Adrenal gland (tissue), 12 donors: Measurements from ENCODE around the gene MRPS35. TPM values are rescaled to one million over a fixed set of nuclear protein-coding genes. Genes with fewer than 3 reads are reported as not detected.

Source experiments
- DNase-seq, 7 donors: peaks; one replicate each; pipeline ENCODE4 v3.0.0-alpha.2; 2019 to 2020
- H3K27ac ChIP-seq, 5 donors: fragments of 200-600 bp; sonication (generic) in 4 of 5; 1 replicate in 3 of 5; 2 replicates in 2 of 5; pipeline versions ENCODE4 v1.5.1 to v1.8.0; 2016 to 2020; ENCODE audit warnings: mild to moderate bottlenecking in 1 of 5
- H3K27me3 ChIP-seq: fragments of 200-600 bp; 2 replicates; pipeline ENCODE4 v1.8.0; 2021
- H3K36me3 ChIP-seq, 2 donors: fragments of 200-600 bp; replicated peaks in 1 of 2; 1 replicate in 1 of 2; 2 replicates in 1 of 2; pipeline versions ENCODE4 v1.5.1 to v1.8.0; 2018 to 2022
- H3K4me1 ChIP-seq, 2 donors: fragments of 200-600 bp; replicated peaks in 1 of 2; 1 replicate in 1 of 2; 2 replicates in 1 of 2; pipeline versions ENCODE4 v1.5.1 to v1.8.0; 2018 to 2021
- H3K4me3 ChIP-seq, 4 donors: fragments of 200-600 bp; sonication (generic) in 3 of 4; one replicate each; pipeline ENCODE4 v1.5.1; 2016 to 2018
- H3K9me3 ChIP-seq, 3 donors: fragments of 200-600 bp; sonication (generic) in 1 of 3; replicated peaks in 1 of 3; 1 replicate in 2 of 3; 2 replicates in 1 of 3; pipeline versions ENCODE4 v1.5.1 to v1.8.0; 2016 to 2021
- CTCF ChIP-seq, 6 experiments: fragments of 450-650 bp in 4 of 6; fragments of 200-600 bp in 2 of 6; sonication (generic) in 1 of 6; IDR thresholded peaks; 1 replicate in 5 of 6; 2 replicates in 1 of 6; pipeline versions ENCODE4 v1.5.1 to v1.8.0; 2016 to 2021; ENCODE audit warnings: antibody characterized with exemption in 6 of 6, mild to moderate bottlenecking in 2 of 6, moderate library complexity in 1 of 6
- POLR2A ChIP-seq, 2 donors: fragments of 450-650 bp; IDR thresholded peaks; one replicate each; pipeline ENCODE4 v1.6.1; 2017; ENCODE audit warnings: antibody characterized with exemption in 2 of 2, mild to moderate bottlenecking in 2 of 2, moderate library complexity in 1 of 2
- WGBS, 4 donors: extraction: QIAGEN DNeasy Blood & Tissue Kit in 2 of 4; methylation state at CpG; one replicate each; pipeline versions ENCODE4 v1.1.5 to v1.1.7; 2013 to 2017; 5-methylcytosine and 5-hydroxymethylcytosine counted together
- intact Hi-C, 2 donors: fragments of 100-400 bp; cut with DNase I; formaldehyde crosslinking; loops; one replicate each; pipeline versions ENCODE4 v1.14.1 to v1.15.0; 2022 to 2023
- polyA plus RNA-seq, 3 donors: library from polyadenylated mRNA; stranded (reverse); fragments of 200-250 nt in 2 of 3; fragments of 350-450 nt in 1 of 3; fragmentation: Illumina TruSeq in 1 of 3; extraction: RNeasy Lipid Tissue Mini Kit (QIAGEN cat#74804) in 1 of 3; gene quantifications; one replicate each; pipeline ENCODE4 v1.2.3, GENCODE V29; 2013 to 2014
- total RNA-seq, 9 donors: library from RNA; depleted of rRNA in 4 of 9; stranded (reverse); fragments of >200 nt in 4 of 9; fragments of 120-200 nt in 1 of 9; fragmentation: NEBNext Ultra II Directional in 1 of 9; extraction: Animal tissue kit (Norgen Biotek cat#: 25700) in 1 of 9; gene quantifications; one replicate each; pipeline versions ENCODE4 v1.1.0 to v1.2.4, GENCODE V29; 2013 to 2023
- donor health status: healthy with polysubstance abuse.
- donor health status: Bipolar disorder and iron deficiency.
- donor health status: DM: yes; HTN: yes; CAD: no.
- donor health status: DM: no; HTN: no; CAD: no.
- donor health status: DM: no; HTN: no; CAD: no.
- donor health status: DM: yes; HTN: yes; CAD: no.

MRPS35 gene
- total and polyA plus RNA-seq, 12 donors, result 21.0 to 137 (median 58.9) TPM

- no peaks in the 10 kb centered on the region for H3K4me1 ChIP-seq
- no peak for TF ChIP-seq CTCF (IDR thresholded peaks at IDR 0.05)
- TF ChIP-seq POLR2A (IDR thresholded peaks at IDR 0.05), result no peak
- H3K4me3 ChIP-seq, result no peak overlapping the region
- intact Hi-C loops, result no loop called here
- DNase-seq, result no peak
- no peaks in the 10 kb centered on the region for H3K9me3 ChIP-seq
- H3K36me3 ChIP-seq, result peaks cover 0 to 78% of the 10 kb centered on the region in 2 donors
- H3K27me3 ChIP-seq, result no peaks in the 10 kb centered on the region
- H3K27ac ChIP-seq, result no peak overlapping the region
Observed at GRCh38 chr12:27686147-27686546, 24.5 kb upstream of the MRPS35 start.

- intact Hi-C loops, result no loop called here
- Histone ChIP-seq H3K4me1 (no peaks in the 10 kb centered on the region), H3K9me3 (no peaks in the 10 kb centered on the region), H3K36me3 (peaks cover 0 to 74% of the 10 kb centered on the region in 2 donors), H3K4me3 (no peak overlapping the region), H3K27ac (no peak overlapping the region), H3K27me3 (no peaks in the 10 kb centered on the region)
- no peak for DNase-seq
- no peak for TF ChIP-seq POLR2A (IDR thresholded peaks at IDR 0.05)
- no peak for TF ChIP-seq CTCF (IDR thresholded peaks at IDR 0.05)
- 85 to 96% (median 94%) methylated on average over 3 of the region's 3 CpGs for WGBS, 4 donors
Observed at GRCh38 chr12:27688671-27689070, 22.0 kb upstream of the MRPS35 start.

- Histone ChIP-seq H3K4me1 (no peaks in the 10 kb centered on the region), H3K9me3 (no peaks in the 10 kb centered on the region), H3K27ac (no peak overlapping the region), H3K36me3 (peaks cover 0 to 70% of the 10 kb centered on the region in 2 donors), H3K4me3 (no peak overlapping the region), H3K27me3 (no peaks in the 10 kb centered on the region)
- no peak for DNase-seq
- intact Hi-C loops, result no loop called here
- 92 to 97% (median 94%) methylated on average over 13 of the region's 13 CpGs for WGBS, 4 donors
- TF ChIP-seq CTCF (IDR thresholded peaks at IDR 0.05) (no peak), POLR2A (IDR thresholded peaks at IDR 0.05) (no peak)
Observed at GRCh38 chr12:27689558-27690180, 21.0 kb upstream of the MRPS35 start.

GRCh38 chr12:27693403-27693802, 17.2 kb upstream of the MRPS35 start:
- DNase-seq, result no peak
- H3K4me3 ChIP-seq, result no peak overlapping the region
- no peaks in the 10 kb centered on the region for H3K27me3 ChIP-seq
- H3K36me3 ChIP-seq, result peaks cover 0 to 66% of the 10 kb centered on the region in 2 donors
- H3K27ac ChIP-seq, result no peak overlapping the region
- intact Hi-C loops, result no loop called here
- H3K4me1 ChIP-seq, result no peaks in the 10 kb centered on the region
- WGBS, 4 donors, result 84 to 93% (median 91%) methylated on average over 2 of the region's 2 CpGs
- no peak for TF ChIP-seq CTCF (IDR thresholded peaks at IDR 0.05)
- no peak for TF ChIP-seq POLR2A (IDR thresholded peaks at IDR 0.05)
- H3K9me3 ChIP-seq, result no peaks in the 10 kb centered on the region
